K562 (cell line): ENCODE results near the gene HSF2. TPM values are rescaled to one million over a fixed set of nuclear protein-coding genes. Genes with fewer than 3 reads are reported as not detected.

ENCODE experiments used
- CBX1 ChIP-seq: sonication (generic); IDR thresholded peaks from 2 replicates; pipeline ENCODE4 v1.6.1; 2016; ENCODE audit warnings: antibody characterized with exemption, low read depth, mild to moderate bottlenecking
- CXXC5 ChIP-seq: fragments of 250-450 bp; sonication (Bioruptor Pico); IDR thresholded peaks from 2 replicates; pipeline ENCODE4 v1.8.0; 2022; ENCODE audit warnings: inconsistent platforms, mild to moderate bottlenecking, moderate library complexity
- ILK ChIP-seq: fragments of 450-650 bp; IDR thresholded peaks from 2 replicates; pipeline ENCODE4 v1.6.1; 2016; ENCODE audit warnings: missing genetic modification characterization, low read depth, mild to moderate bottlenecking, missing compliant biosample characterization, moderate library complexity, borderline replicate concordance
- MAZ ChIP-seq, 2 experiments: fragments of 450-650 bp in 1 of 2; sonication (generic) in 1 of 2; formaldehyde crosslinking; IDR thresholded peaks in 1 of 2; conservative IDR thresholded peaks in 1 of 2; 2 replicates each; pipeline versions ENCODE4 v1.4.0 to v1.5.0; 2020; ENCODE audit warnings: mild to moderate bottlenecking in 1 of 2, missing genetic modification reagents in 1 of 2
- MTA1 ChIP-seq: fragments of 450-650 bp; IDR thresholded peaks from 2 replicates; pipeline ENCODE4 v1.6.1; 2017; ENCODE audit warnings: borderline replicate concordance
- TSC22D4 ChIP-seq: fragments of 450-650 bp; IDR thresholded peaks from 2 replicates; pipeline ENCODE4 v1.6.1; 2016; ENCODE audit warnings: missing genetic modification characterization, missing biosample characterization, control low read depth
- ZC3H11A ChIP-seq: IDR thresholded peaks from 2 replicates; pipeline ENCODE4 v1.6.1; 2012; ENCODE audit warnings: low read depth, low read length, improper control_type of control experiment
- ZNF584 ChIP-seq: fragments of 200-800 bp; sonication (Bioruptor generic); IDR thresholded peaks from 2 replicates; pipeline ENCODE4 v1.6.1; 2016; ENCODE audit warnings: low read depth, mild to moderate bottlenecking, missing genetic modification characterization, missing compliant biosample characterization
- polyA plus RNA-seq, 8 experiments: library from polyadenylated mRNA; depleted of rRNA in 4 of 8; stranded (reverse) in 5 of 8; unstranded in 3 of 8; fragments of >200 nt; fragmentation: Nextera tagmentation in 2 of 8; fragmentation: Illumina TruSeq in 1 of 8; extraction: Ambion mirVana in 2 of 8; extraction: Trizol in 1 of 8; gene quantifications; 2 replicates each; pipeline versions ENCODE4 v1.2.1 to v1.2.3, GENCODE V29; 2011 to 2014; ENCODE audit warnings: inconsistent platforms in 1 of 8, missing spikeins in 1 of 8
- total RNA-seq, 7 experiments: library from RNA; depleted of rRNA in 6 of 7; stranded (reverse); fragments of >200 nt in 6 of 7; fragmentation: Illumina TruSeq in 2 of 7; extraction: Trizol in 2 of 7; gene quantifications; 2 replicates each; pipeline versions ENCODE4 v1.2.1 to v1.2.3, GENCODE V29; 2011 to 2021; ENCODE audit warnings: low replicate concordance in 1 of 7
- TF ChIP-seq, protein P1 (sequence below): fragments of 250-450 bp; sonication (Bioruptor Pico); IDR thresholded peaks from 2 replicates; pipeline ENCODE4 v1.8.0; 2021; ENCODE audit warnings: moderate library complexity, mild to moderate bottlenecking, inconsistent platforms
- TF ChIP-seq, protein P2 (sequence below): IDR thresholded peaks from 2 replicates; pipeline ENCODE4 v1.6.1; 2011; ENCODE audit warnings: borderline replicate concordance, low read depth, mild to moderate bottlenecking, moderate library complexity, low read length; ENCODE audit not compliant: insufficient read depth, poor library complexity, severe bottlenecking
- TF ChIP-seq, protein P3 (sequence below): fragments of 150-350 bp; IDR thresholded peaks from 2 replicates; pipeline ENCODE4 v1.6.1; 2014; ENCODE audit warnings: low read depth, mild to moderate bottlenecking, low read length, borderline replicate concordance
- TF ChIP-seq, protein P4 (sequence below): fragments of 450-650 bp; formaldehyde crosslinking; conservative IDR thresholded peaks from 2 replicates; pipeline ENCODE4 v1.4.0; 2022; ENCODE audit warnings: mild to moderate bottlenecking, missing genetic modification characterization

Gene HSF2
- total and polyA plus RNA-seq, 9 of the 15 experiments (the other 6 are each of a cell fraction or from before 2014, with no cell fraction given): 19.1 to 73.1 (median 29.2) TPM

GRCh38 chr6:122423734-122424133 lies 24.3 kb downstream of the HSF2 start (continued):
- TF ChIP-seq MAZ (CRISPR knock-in tag; conservative IDR thresholded peaks at IDR 0.05 in 1 of 2, IDR thresholded peaks at IDR 0.05 in 1 of 2): no peak
- TF ChIP-seq CBX1: no peak
- no peak for TF ChIP-seq TSC22D4 (tag)
- TF ChIP-seq ZC3H11A: no peak
- TF ChIP-seq, protein P1, sequence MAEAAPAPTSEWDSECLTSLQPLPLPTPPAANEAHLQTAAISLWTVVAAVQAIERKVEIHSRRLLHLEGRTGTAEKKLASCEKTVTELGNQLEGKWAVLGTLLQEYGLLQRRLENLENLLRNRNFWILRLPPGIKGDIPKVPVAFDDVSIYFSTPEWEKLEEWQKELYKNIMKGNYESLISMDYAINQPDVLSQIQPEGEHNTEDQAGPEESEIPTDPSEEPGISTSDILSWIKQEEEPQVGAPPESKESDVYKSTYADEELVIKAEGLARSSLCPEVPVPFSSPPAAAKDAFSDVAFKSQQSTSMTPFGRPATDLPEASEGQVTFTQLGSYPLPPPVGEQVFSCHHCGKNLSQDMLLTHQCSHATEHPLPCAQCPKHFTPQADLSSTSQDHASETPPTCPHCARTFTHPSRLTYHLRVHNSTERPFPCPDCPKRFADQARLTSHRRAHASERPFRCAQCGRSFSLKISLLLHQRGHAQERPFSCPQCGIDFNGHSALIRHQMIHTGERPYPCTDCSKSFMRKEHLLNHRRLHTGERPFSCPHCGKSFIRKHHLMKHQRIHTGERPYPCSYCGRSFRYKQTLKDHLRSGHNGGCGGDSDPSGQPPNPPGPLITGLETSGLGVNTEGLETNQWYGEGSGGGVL (CRISPR knock-in tag): no peak
- no peak for TF ChIP-seq MTA1
- TF ChIP-seq, protein P2, sequence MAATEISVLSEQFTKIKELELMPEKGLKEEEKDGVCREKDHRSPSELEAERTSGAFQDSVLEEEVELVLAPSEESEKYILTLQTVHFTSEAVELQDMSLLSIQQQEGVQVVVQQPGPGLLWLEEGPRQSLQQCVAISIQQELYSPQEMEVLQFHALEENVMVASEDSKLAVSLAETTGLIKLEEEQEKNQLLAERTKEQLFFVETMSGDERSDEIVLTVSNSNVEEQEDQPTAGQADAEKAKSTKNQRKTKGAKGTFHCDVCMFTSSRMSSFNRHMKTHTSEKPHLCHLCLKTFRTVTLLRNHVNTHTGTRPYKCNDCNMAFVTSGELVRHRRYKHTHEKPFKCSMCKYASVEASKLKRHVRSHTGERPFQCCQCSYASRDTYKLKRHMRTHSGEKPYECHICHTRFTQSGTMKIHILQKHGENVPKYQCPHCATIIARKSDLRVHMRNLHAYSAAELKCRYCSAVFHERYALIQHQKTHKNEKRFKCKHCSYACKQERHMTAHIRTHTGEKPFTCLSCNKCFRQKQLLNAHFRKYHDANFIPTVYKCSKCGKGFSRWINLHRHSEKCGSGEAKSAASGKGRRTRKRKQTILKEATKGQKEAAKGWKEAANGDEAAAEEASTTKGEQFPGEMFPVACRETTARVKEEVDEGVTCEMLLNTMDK: no peak
- no peak for TF ChIP-seq ILK (tag)
- TF ChIP-seq, protein P3, sequence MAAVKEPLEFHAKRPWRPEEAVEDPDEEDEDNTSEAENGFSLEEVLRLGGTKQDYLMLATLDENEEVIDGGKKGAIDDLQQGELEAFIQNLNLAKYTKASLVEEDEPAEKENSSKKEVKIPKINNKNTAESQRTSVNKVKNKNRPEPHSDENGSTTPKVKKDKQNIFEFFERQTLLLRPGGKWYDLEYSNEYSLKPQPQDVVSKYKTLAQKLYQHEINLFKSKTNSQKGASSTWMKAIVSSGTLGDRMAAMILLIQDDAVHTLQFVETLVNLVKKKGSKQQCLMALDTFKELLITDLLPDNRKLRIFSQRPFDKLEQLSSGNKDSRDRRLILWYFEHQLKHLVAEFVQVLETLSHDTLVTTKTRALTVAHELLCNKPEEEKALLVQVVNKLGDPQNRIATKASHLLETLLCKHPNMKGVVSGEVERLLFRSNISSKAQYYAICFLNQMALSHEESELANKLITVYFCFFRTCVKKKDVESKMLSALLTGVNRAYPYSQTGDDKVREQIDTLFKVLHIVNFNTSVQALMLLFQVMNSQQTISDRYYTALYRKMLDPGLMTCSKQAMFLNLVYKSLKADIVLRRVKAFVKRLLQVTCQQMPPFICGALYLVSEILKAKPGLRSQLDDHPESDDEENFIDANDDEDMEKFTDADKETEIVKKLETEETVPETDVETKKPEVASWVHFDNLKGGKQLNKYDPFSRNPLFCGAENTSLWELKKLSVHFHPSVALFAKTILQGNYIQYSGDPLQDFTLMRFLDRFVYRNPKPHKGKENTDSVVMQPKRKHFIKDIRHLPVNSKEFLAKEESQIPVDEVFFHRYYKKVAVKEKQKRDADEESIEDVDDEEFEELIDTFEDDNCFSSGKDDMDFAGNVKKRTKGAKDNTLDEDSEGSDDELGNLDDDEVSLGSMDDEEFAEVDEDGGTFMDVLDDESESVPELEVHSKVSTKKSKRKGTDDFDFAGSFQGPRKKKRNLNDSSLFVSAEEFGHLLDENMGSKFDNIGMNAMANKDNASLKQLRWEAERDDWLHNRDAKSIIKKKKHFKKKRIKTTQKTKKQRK: no peak
- no peak for TF ChIP-seq ZNF584
- TF ChIP-seq, protein P4, sequence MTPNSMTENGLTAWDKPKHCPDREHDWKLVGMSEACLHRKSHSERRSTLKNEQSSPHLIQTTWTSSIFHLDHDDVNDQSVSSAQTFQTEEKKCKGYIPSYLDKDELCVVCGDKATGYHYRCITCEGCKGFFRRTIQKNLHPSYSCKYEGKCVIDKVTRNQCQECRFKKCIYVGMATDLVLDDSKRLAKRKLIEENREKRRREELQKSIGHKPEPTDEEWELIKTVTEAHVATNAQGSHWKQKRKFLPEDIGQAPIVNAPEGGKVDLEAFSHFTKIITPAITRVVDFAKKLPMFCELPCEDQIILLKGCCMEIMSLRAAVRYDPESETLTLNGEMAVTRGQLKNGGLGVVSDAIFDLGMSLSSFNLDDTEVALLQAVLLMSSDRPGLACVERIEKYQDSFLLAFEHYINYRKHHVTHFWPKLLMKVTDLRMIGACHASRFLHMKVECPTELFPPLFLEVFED: no peak
- no peak for TF ChIP-seq CXXC5 (CRISPR knock-in tag)
- TF ChIP-seq, all 486 proteins: peak for 0
